ENCODE data around the gene UNC50.

DNA sequence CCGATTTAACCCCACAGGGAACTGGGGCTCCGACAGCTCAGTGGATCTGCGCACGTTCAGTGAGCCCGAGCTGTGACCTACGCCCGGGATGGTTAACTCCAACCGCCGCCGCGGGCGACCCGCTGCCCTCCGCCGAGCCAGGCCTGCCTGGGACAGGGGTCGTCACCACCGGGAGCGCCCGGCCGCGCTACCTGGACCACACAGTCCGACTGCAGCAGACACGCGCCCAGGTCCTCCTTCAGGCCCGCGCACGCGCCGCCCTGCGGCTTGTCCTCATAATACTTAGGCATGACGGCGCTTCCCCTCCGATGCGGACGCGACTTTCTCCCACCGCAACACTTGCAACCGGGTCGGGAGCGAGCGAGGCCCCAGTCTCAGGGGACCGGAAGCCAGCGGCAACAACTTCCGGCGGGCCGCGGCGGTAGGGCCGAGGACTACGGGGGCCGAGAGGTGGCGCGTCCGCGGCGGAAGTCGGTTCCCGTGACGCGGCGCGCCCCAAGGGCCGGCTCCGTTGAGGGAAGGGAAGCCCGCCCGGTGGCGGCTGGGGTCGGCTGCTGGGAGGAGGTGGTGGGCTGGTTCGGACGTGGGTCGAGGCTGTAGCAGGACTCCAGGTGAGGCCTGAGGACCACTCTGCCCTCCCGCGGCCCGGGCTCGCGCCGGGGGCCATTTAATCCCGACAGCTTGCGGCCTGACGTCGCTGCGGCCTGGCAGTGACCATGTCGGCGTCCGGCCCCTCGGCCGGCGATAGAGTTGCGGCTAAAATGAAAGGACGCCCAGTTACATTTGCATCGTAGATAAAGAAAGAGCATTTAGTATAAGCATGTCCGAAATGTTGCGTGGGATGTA lies at the start of gene UNC50, which contains the start of gene COA5:
- peak; percentile 93 for TF ChIP-seq POLR2A (IDR thresholded peaks at IDR 0.05; ENCODE audit: low read length)
- no peak for TF ChIP-seq GATA1 (IDR thresholded peaks at IDR 0.05; ENCODE audit: low read depth, low read length)

All from erythroblast (primary cell).